ENCODE results near the gene CCDC85B.
"Not testable (repeated sequence)": the region's sequence is repeated elsewhere in the genome, so short reads cannot be mapped to it uniquely, and the experiment has no call there.

Gene CCDC85B

DNA sequence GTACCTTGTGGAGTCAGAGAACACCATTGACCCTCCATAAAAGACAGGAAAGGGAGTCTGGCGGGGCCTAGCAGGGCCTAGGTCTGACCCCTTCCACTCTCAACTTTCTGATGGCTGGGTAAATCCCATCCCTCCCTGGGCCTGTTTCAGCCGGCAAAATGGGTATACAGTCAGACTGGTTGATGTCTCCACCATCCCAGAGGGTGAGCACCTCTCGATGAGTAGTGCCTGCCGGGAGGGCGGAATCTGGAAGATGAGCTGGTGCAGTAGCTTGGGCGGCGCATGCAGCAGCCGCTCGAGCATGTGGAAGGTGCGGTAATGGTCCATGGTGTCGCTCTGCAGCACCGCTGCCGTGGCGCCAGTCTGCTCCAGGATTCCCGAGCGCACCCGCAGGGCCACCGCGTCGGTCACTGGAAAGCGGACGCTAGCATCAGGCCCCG lies 2.7 kb upstream of the CCDC85B start:
- DNase-seq: no peak

- peak; percentile 96 for DNase-seq
Observed at GRCh38 chr11:65888163-65888814, 2.2 kb upstream of the CCDC85B start, which contains the start of gene FIBP. Gene FIBP (minus strand): TSS chr11:65888471. CDS start chr11:65888418, 53 bp downstream.

- DNase-seq: no peak
Observed at GRCh38 chr11:65891219-65892136, 1.0 kb downstream of the CCDC85B start.

- DNase-seq: not testable (repeated sequence)
Observed at GRCh38 chr11:65892137-65892540, 1.7 kb downstream of the CCDC85B start.

- DNase-seq: no peak
Observed at GRCh38 chr11:65892661-65893317, 2.3 kb downstream of the CCDC85B start.

DNA sequence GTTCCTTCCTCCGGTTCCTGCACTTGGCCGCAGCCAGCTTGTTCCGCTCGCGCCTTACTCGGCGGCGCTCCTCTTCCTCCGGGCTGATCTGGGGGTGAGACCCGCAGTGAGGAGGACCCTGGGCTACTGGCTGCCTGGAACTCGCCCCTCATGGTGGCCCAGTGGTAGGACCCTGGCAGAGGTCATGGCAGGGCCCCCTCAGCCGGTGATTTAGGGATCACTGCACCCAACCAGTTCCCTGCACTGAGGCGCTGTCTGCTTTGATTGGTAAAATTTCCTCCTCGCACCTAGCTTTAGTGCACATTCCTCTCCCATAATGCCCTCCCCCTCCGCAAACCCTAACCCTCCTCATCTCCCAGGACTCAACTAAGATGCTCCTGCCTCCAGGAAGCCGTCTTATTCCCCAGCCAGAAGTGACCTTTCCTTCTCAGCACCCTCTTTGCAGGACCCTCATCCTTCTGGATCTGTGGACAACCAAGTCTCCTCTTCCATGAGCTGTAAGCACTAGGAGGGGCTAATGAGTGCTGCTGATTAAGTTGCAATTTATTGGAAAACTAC lies 3.6 kb downstream of the CCDC85B start:
- DNase-seq: peak; percentile 53

GRCh38 chr11:65895482-65895981 lies 5.1 kb downstream of the CCDC85B start:
- DNase-seq: no peak

DNA sequence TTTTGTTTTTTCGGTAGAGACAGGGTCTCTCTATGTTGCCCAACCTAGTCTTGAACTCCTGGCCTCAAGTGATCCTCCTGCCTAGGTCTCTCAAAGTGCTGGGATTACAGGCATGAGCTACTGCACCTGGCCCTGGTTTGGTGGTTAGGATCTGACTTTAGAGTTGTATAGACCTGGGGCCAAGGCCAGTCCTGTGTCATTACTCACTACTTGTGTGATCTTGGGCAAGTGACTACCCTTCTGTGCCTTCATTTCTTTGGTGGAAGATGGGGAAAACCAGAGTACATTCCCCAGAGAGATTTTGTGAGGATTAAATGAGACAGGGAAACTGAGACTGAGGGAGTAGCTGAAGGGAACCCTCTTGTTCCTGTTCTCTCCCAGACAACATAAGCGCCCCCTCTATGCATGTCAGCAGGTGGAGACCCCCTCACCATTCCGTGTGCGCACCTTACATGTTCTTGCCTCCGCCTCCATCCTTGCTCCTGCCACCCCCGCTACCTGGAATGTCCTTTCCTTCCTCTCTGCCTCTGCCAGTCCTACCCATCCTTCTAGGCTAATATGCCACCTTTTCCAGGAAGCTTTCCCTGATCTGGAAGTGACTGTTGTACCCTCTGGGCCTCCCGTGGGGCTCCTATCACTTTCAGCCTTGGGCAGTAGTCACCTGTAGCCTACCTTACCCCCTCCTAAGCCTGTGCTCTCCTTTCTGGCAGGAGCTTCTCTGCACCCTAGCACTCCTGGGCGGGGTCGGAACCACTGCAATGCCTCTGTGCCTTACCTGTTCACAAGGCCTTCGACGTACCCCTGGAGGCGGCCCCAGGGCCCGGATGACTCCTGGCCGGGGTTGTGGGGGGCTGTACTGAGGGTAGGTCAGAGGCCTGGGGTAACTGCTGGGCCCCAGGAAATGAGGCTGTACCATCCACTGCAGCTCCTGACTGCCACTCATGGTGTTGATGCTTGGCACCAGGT lies 5.8 kb downstream of the CCDC85B start:
- DNase-seq: no peak

- DNase-seq: no peak
Observed at GRCh38 chr11:65897020-65897471, 6.6 kb downstream of the CCDC85B start.

DNA sequence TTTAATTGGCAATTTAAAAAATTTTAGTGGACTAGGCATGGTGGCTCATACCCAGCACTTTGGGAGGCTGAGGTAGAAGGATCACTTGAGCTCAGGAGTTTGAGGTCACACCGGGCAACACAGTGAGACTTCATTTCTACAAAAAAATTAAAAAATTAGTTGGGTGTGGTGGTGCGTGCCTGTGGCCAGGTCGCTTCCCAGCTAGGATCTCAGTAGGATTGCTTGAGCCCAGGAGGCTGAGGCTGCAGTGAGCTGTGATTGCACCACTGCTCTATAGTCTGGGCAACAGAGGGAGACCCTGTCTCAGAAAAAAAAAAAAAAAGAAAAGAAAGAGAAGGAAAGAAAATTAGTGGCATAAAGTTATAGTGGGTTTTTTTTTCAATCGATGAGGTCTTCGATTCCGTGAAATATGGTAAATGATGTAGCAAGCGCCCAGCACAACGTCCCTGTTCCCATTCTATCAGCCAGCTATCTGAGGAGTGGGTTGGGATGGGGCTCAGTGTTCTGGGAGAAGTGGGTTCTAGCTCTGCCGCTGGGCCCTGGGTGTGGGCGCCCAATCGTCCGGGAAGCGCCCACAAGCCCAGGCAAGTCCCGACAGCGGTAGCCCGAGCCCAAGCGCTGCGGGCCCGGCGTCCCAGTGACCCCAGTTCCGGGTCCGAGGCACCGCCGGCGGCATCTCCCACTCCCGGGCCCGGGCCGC lies 8.3 kb downstream of the CCDC85B start:
- DNase-seq: no peak

DNA sequence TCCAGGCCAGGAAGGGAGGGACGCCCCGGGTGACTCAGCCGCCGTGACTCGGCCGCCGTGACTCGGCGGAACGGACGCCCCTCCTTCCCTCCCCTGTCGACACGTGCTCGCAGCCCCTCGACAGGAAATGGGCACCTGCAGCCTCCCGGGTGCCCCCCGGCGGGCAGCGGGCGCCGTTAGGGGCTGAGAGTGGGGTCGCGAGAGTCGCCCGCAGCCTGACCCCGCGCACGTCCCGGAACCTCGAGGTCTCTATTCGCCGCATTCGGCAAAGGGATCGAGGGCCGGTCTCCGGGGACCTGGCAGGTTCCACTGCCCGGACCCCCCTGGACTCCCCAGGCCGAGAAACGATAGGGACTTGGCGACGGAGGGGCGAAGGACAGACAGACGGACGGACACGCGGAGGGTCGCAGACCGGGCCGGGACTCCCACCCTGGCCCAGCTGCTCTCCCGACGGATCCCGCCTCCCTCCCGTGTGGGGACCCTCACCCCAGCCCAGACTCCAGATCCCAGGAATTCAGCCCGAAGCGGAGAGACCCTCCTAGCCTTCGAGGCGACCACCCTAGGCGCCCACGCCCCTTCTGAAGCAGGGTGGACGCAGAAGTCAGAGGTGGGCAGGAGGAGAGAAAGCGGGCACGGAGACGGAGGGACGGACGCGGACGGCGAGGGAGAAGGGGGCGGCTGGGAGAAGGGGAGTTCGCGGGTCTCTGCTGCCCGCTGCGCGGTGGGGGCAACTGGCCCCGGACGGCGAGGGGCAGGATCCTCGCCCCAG lies 9.1 kb downstream of the CCDC85B start:
- peak; percentile 66 for DNase-seq

- DNase-seq: peak; percentile 98
Observed at GRCh38 chr11:65900125-65900898, 9.8 kb downstream of the CCDC85B start, which contains the start of gene FOSL1. Gene FOSL1 (minus strand): TSS chr11:65900388. CDS start chr11:65900339, 49 bp downstream.

DNA sequence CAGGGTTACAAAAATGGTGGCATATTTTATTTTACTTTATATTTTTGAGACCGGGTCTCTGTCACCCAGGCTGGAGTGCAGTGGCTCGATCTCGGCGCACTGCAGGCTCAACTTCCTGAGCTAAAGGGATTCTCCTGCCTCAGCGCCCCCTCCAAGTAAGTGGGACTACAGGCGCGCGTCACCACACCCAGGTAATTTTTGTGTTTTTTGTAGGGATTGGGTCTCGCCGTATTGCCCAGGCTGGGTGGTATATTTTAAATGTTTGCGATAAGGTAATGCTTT lies 10.4 kb downstream of the CCDC85B start:
- DNase-seq: no peak

DNA sequence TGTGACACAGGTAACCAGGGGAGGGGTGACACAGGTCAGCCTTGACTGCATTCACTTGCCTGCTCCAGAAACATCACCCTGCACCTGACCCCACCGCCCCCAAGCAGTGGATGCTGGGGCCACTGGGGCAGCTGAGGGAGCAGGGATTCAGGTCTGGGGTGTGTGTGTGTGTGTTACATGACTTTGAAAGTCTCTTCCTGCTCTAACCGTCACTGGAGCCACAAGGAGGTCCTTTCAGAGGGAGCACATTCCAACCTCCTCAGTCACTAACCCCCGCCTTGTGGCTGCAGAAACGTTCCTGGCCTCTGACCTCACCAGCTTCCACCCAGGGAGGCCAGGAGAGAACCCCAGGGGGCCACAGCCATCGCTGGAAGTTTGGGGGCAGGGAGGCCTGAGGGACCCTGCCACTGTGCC lies 12.6 kb downstream of the CCDC85B start:
- no peak for DNase-seq

- no peak for DNase-seq
Observed at GRCh38 chr11:65903715-65904114, 13.2 kb downstream of the CCDC85B start.

DNA sequence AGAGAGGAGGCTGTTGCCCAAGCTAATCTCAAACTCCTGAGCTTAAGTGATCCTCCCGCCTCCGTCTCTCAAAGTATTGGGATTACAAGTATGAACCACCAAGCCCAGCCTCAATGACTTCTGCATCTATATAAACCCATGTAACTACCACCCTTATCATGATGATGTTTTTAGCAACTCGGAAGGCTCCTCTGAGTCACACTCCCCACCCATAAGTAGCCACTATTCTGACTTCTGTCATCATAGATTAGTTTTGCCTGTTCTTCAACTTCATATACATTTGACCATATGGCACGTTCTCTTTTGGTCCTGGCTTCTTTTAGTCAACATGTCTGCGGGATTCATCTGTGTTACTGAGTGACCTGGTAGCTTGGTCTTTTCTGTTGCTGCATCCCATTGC lies 16.1 kb downstream of the CCDC85B start:
- no peak for DNase-seq

DNA sequence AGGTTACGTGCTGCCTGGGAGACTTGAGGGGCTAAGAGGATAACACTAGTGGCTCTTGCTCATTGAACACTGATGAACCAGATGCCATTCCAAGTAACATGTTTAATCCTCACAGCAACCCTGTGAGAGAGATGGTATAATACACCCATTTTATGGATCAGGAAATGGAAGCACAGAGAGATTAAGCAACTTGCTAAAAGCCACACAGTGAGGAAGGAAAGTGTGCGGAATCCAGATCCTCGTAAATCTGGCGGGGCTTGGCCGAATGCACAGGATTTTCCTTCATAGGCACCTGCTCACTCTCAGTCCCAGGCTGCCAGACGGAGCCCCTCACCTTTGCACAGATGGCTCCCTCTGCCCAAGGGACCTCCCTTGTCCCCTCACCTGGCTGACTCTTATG lies 17.4 kb downstream of the CCDC85B start:
- DNase-seq: no peak

DNA sequence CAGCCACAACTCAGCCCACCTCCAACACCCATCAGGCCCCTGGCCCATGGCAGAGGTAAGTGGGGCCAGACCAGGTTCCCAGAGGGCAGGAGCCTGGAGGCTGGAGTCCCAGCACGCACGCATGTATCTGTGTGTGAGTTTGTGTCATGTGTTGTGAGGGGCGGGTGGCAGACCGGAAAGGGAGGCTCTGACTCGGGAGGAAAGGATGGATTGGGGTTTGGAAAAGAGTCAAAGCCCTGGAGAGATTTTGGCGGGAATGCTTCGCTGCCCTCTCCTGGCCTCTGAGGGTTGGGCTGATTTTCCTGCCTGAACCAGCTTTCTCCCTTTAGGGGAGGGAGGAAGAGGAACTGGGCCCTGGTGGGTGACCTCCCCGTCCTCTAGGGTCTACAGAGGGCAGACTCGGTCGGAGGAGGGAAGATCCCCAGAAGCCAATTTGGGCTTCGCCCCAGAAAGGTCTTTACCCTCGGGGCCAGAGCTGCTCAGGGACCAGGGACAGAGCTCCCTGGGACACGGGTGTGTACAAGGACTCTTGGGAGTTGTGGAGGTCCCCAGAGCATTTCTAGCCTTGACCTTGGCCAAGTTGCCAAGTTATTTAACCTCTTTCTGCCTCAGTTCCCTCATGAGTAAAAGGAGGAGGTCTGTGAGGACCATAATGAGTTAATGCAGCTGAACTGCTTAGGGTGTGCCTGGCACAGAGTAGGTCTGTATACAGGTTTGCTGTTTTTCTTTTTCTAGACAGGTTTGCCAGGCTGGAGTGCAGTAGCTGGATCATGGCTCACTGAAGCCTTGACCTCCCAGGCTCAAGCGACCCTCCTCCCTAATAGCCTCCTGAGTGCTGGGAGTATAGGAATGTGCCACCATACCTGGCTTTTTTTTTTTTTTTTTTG lies 21.5 kb downstream of the CCDC85B start:
- no peak for DNase-seq

All from CD4-positive, alpha-beta T cell treated with Interleukin-15 for 1 hour (primary cell).